ENCODE measurements around the gene NPAS3.
A peak's percentile ranks its signal among the peaks of the same experiment; 100 is the strongest.

The NPAS3 gene

GRCh38 chr14:33505963-33506329 lies 567.3 kb downstream of the NPAS3 start:
- peaks cover 18% of the 10 kb centered on the region for H3K4me1 Mint-ChIP-seq
- H3K27me3 Mint-ChIP-seq (ENCODE audit: low read depth) = peaks cover 15% of the 10 kb centered on the region
- no peaks in the 10 kb centered on the region for H3K36me3 Mint-ChIP-seq (ENCODE audit: low read depth)
- no peaks in the 10 kb centered on the region for H3K9me3 Mint-ChIP-seq
- TF ChIP-seq CTCF (IDR thresholded peaks at IDR 0.05; ENCODE audit: unreplicated experiment in 3 of 3) = no peak
- no peak overlapping the region for H3K4me3 Mint-ChIP-seq
- no peak overlapping the region for H3K27ac Mint-ChIP-seq

- no peak overlapping the region for H3K27ac Mint-ChIP-seq
- H3K4me1 Mint-ChIP-seq = peaks cover 18% of the 10 kb centered on the region
- H3K27me3 Mint-ChIP-seq (ENCODE audit: low read depth) = peaks cover 15% of the 10 kb centered on the region
- H3K9me3 Mint-ChIP-seq = no peaks in the 10 kb centered on the region
- no peaks in the 10 kb centered on the region for H3K36me3 Mint-ChIP-seq (ENCODE audit: low read depth)
- H3K4me3 Mint-ChIP-seq = no peak overlapping the region
- no peak for TF ChIP-seq CTCF (IDR thresholded peaks at IDR 0.05; ENCODE audit: unreplicated experiment in 3 of 3)
Measured at GRCh38 chr14:33508126-33509062, 569.7 kb downstream of the NPAS3 start.

GRCh38 chr14:33509454-33509853 lies 570.8 kb downstream of the NPAS3 start:
- no peak for TF ChIP-seq CTCF (IDR thresholded peaks at IDR 0.05; ENCODE audit: unreplicated experiment in 3 of 3)
- H3K36me3 Mint-ChIP-seq (ENCODE audit: low read depth) = no peaks in the 10 kb centered on the region
- peaks cover 18% of the 10 kb centered on the region for H3K4me1 Mint-ChIP-seq
- no peak overlapping the region for H3K4me3 Mint-ChIP-seq
- H3K9me3 Mint-ChIP-seq = no peaks in the 10 kb centered on the region
- peak overlapping the region in 1 of 3 experiments; percentile 81 for H3K27ac Mint-ChIP-seq
- H3K27me3 Mint-ChIP-seq (ENCODE audit: low read depth) = peaks cover 15% of the 10 kb centered on the region

DNA sequence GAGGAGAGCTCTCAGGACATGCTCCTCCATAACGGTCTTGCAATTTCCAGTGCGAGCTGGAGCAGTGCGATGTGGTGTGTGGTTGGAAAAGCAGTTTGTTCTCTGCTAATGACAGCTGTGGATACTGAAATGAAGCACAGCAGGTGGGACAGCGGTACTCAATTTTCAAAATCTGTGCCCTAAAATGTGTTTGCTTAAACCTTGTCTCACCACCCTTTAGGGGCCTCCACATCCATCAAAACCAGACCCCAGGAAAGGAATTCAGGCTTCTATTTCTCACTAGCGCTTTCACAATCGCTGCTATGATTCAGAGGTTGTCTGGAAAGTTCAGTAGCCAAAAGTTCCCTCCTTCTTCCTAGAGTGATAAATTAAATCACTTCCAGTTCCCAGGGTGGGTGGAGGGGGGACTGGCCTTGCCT lies 571.4 kb downstream of the NPAS3 start:
- no peaks in the 10 kb centered on the region for H3K9me3 Mint-ChIP-seq
- H3K27me3 Mint-ChIP-seq (ENCODE audit: low read depth) = peaks cover 15% of the 10 kb centered on the region
- peak overlapping the region; percentile 5 to 81 (median 47) for H3K27ac Mint-ChIP-seq
- peak overlapping the region; percentile 5 to 14 (median 7) for H3K4me3 Mint-ChIP-seq
- no peak for TF ChIP-seq CTCF (IDR thresholded peaks at IDR 0.05; ENCODE audit: unreplicated experiment in 3 of 3)
- peaks cover 18% of the 10 kb centered on the region for H3K4me1 Mint-ChIP-seq
- no peaks in the 10 kb centered on the region for H3K36me3 Mint-ChIP-seq (ENCODE audit: low read depth)

DNA sequence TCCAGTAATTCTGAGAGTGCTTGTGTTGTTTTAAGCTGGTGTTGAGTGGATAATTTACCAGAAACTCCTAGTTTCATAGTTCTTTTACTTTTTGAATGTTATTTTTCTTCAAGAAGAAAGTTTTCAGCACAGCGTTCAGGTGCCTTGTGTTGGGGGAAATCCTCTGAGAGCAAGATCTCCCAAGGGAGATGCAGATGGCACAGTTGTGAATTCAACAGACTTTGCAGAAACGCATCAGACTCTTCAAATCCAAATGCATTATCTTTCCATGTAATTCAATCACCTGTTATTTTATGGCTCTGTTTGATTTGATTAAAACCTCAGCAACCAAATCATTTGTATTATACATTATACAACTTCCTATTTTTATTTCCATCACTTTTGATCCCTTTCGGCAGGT lies 572.3 kb downstream of the NPAS3 start:
- H3K27me3 Mint-ChIP-seq (ENCODE audit: low read depth) = peaks cover 15% of the 10 kb centered on the region
- H3K4me3 Mint-ChIP-seq = no peak overlapping the region
- peaks cover 18% of the 10 kb centered on the region for H3K4me1 Mint-ChIP-seq
- H3K36me3 Mint-ChIP-seq (ENCODE audit: low read depth) = no peaks in the 10 kb centered on the region
- H3K27ac Mint-ChIP-seq = no peak overlapping the region
- H3K9me3 Mint-ChIP-seq = no peaks in the 10 kb centered on the region
- no peak for TF ChIP-seq CTCF (IDR thresholded peaks at IDR 0.05; ENCODE audit: unreplicated experiment in 3 of 3)

Data from nephron (organoid).